ENCODE results near the gene HIP1. TPM values are rescaled to one million over a fixed set of nuclear protein-coding genes. Genes with fewer than 3 reads are reported as not detected.

HIP1 gene
- total and polyA plus RNA-seq, 2 of the 13 experiments (the other 11 are each of a cell fraction or from before 2014, with no cell fraction given), result 4.5 to 6.2 TPM

DNA sequence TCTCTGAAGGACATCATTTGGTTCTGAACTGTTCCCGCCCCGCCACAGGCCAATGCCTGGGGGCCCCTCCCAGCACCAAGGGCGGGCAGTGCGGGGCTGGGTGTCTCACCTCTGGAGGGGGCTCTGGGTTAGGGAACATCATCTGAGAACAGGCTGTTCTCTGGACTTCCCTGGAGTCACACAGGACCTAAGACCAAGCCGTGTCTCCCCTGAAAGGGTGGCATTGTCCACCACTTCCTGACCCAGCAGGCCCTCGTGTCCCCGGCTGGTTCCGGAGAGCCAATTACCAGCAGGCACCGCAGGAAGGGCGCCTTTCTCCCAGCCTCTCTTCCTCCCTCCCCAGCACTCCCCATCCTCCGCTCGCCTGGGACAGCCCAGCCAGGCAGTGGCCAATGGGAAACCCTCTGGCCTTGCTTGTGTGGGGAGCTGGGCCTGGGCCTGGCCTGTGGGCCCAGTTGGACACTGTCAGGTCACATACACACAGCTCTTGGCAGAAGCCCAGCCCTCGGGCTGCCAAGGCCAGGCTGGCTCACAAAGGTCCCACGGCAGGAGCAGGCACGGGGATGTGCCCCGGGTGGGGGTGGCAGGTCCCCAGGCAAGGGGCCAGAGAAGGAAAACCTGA is 127.1 kb downstream of the HIP1 start (continued):
- TF ChIP-seq KDM4B (CRISPR knock-in tag; IDR thresholded peaks at IDR 0.05) (no peak), ZNF180 (CRISPR knock-in tag; IDR thresholded peaks at IDR 0.05; ENCODE audit: borderline replicate concordance, low read depth) (no peak), ZBTB37 (CRISPR knock-in tag; IDR thresholded peaks at IDR 0.05) (no peak), ZNF644 (CRISPR knock-in tag; IDR thresholded peaks at IDR 0.05; ENCODE audit: low read depth) (peak; percentile 65; the same call in 1 of the 2 replicates), SMARCC2 (IDR thresholded peaks at IDR 0.05) (no peak), RAD51 (IDR thresholded peaks at IDR 0.05; ENCODE audit: borderline replicate concordance) (no peak), PPARG (CRISPR knock-in tag; conservative IDR thresholded peaks at IDR 0.05) (no peak), JUND (CRISPR knock-in tag; IDR thresholded peaks at IDR 0.05) (no peak), ZNF224 (CRISPR knock-in tag; IDR thresholded peaks at IDR 0.05) (0 out of 2 replicates have a peak, but pooled peaks have one; percentile 38), ZNF576 (CRISPR knock-in tag; IDR thresholded peaks at IDR 0.05) (no peak), ZBTB14 (CRISPR knock-in tag; IDR thresholded peaks at IDR 0.05) (no peak), FOXP4 (CRISPR knock-in tag; IDR thresholded peaks at IDR 0.05) (peak; percentile 49), SMARCE1 (IDR thresholded peaks at IDR 0.05; ENCODE audit: borderline replicate concordance) (no peak), GLI4 (CRISPR knock-in tag; IDR thresholded peaks at IDR 0.05; ENCODE audit: borderline replicate concordance) (no peak)
- TF ChIP-seq, protein P1, sequence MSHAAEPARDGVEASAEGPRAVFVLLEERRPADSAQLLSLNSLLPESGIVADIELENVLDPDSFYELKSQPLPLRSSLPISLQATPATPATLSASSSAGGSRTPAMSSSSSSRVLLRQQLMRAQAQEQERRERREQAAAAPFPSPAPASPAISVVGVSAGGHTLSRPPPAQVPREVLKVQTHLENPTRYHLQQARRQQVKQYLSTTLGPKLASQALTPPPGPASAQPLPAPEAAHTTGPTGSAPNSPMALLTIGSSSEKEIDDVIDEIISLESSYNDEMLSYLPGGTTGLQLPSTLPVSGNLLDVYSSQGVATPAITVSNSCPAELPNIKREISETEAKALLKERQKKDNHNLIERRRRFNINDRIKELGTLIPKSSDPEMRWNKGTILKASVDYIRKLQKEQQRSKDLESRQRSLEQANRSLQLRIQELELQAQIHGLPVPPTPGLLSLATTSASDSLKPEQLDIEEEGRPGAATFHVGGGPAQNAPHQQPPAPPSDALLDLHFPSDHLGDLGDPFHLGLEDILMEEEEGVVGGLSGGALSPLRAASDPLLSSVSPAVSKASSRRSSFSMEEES (CRISPR knock-in tag; IDR thresholded peaks at IDR 0.05), result no peak
- TF ChIP-seq, protein P2, sequence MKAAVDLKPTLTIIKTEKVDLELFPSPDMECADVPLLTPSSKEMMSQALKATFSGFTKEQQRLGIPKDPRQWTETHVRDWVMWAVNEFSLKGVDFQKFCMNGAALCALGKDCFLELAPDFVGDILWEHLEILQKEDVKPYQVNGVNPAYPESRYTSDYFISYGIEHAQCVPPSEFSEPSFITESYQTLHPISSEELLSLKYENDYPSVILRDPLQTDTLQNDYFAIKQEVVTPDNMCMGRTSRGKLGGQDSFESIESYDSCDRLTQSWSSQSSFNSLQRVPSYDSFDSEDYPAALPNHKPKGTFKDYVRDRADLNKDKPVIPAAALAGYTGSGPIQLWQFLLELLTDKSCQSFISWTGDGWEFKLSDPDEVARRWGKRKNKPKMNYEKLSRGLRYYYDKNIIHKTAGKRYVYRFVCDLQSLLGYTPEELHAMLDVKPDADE (CRISPR knock-in tag; IDR thresholded peaks at IDR 0.05), result no peak
- TF ChIP-seq, protein P3, sequence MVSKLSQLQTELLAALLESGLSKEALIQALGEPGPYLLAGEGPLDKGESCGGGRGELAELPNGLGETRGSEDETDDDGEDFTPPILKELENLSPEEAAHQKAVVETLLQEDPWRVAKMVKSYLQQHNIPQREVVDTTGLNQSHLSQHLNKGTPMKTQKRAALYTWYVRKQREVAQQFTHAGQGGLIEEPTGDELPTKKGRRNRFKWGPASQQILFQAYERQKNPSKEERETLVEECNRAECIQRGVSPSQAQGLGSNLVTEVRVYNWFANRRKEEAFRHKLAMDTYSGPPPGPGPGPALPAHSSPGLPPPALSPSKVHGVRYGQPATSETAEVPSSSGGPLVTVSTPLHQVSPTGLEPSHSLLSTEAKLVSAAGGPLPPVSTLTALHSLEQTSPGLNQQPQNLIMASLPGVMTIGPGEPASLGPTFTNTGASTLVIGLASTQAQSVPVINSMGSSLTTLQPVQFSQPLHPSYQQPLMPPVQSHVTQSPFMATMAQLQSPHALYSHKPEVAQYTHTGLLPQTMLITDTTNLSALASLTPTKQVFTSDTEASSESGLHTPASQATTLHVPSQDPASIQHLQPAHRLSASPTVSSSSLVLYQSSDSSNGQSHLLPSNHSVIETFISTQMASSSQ (IDR thresholded peaks at IDR 0.05; ENCODE audit: low read depth), result no peak
- TF ChIP-seq, protein P3 (CRISPR knock-in tag; IDR thresholded peaks at IDR 0.05; ENCODE audit: borderline replicate concordance), result peak; percentile 14; the same call in 1 of the 2 replicates

Measured in HepG2 (cell line).